Thoracic aorta (tissue), 2 donors: ENCODE measurements around the gene PCDHGB5. TPM values are rescaled to one million over a fixed set of nuclear protein-coding genes. Genes with fewer than 3 reads are reported as not detected.
"Not testable (repeated sequence)": the region's sequence is repeated elsewhere in the genome, so short reads cannot be mapped to it uniquely, and the experiment has no call there.

ENCODE experiments used
- ATAC-seq: fragments of 150-250 bp; one replicate; pipeline ENCODE4 v1.8.0; 2017; ENCODE audit warnings: low read depth; ENCODE audit not compliant: insufficient number of reproducible peaks, low FRiP score
- DNase-seq: peaks from one replicate; pipeline ENCODE4 v3.0.0-alpha.2; 2020; ENCODE audit warnings: low spot score
- H3K27ac ChIP-seq, 2 donors: fragments of 200-600 bp; sonication (generic); 1 replicate in 1 of 2; 2 replicates in 1 of 2; pipeline ENCODE4 v1.5.1; 2016; ENCODE audit warnings: mild to moderate bottlenecking in 2 of 2, moderate library complexity in 2 of 2
- H3K27me3 ChIP-seq: fragments of 200-600 bp; sonication (generic); replicated peaks from 2 replicates; pipeline ENCODE4 v1.6.0; 2016; ENCODE audit warnings: mild to moderate bottlenecking; ENCODE audit not compliant: insufficient read depth
- H3K36me3 ChIP-seq: fragments of 200-600 bp; sonication (generic); one replicate; pipeline ENCODE4 v1.5.1; 2016
- H3K4me1 ChIP-seq, 2 donors: fragments of 200-600 bp; sonication (generic); 1 replicate in 1 of 2; 2 replicates in 1 of 2; pipeline versions ENCODE4 v1.5.1 to v1.6.0; 2016; ENCODE audit warnings: low read depth in 2 of 2, mild to moderate bottlenecking in 1 of 2; ENCODE audit not compliant: control insufficient read depth in 1 of 2
- H3K4me3 ChIP-seq: fragments of 200-600 bp; sonication (generic); 2 replicates; pipeline ENCODE4 v1.5.1; 2016; ENCODE audit warnings: mild to moderate bottlenecking
- H3K9me3 ChIP-seq: fragments of 200-600 bp; sonication (generic); 2 replicates; pipeline ENCODE4 v1.5.1; 2016
- CTCF ChIP-seq: fragments of 200-600 bp; sonication (generic); IDR thresholded peaks from one replicate; pipeline ENCODE4 v1.5.1; 2019; ENCODE audit warnings: antibody characterized with exemption
- total RNA-seq, 2 donors: library from RNA; depleted of rRNA; stranded (reverse); fragments of >200 nt; gene quantifications; one replicate each; pipeline versions ENCODE4 v1.1.0 to v1.2.3, GENCODE V29; 2016

PCDHGB5 gene
- total RNA-seq, 2 donors from 2014 or later = 20.8 to 26.3 TPM

- H3K4me1 ChIP-seq = no peaks in the 10 kb centered on the region
- H3K27ac ChIP-seq = no peak overlapping the region
- H3K4me3 ChIP-seq = peak overlapping the region; percentile 8
- H3K9me3 ChIP-seq = peaks cover 93% of the 10 kb centered on the region
- ATAC-seq (no peak), DNase-seq (no peak)
- H3K36me3 ChIP-seq = no peaks in the 10 kb centered on the region
- TF ChIP-seq CTCF = no peak
- H3K27me3 ChIP-seq = no peaks in the 10 kb centered on the region
Measured at GRCh38 chr5:141384471-141385267, 13.1 kb upstream of the PCDHGB5 start.

- not testable (repeated sequence) for ATAC-seq
Measured at GRCh38 chr5:141387557-141388311, 10.0 kb upstream of the PCDHGB5 start, which contains the start of gene PCDHGB4. PCDHGB4 (plus strand) TSS chr5:141387698; CDS start chr5:141387885, 187 bp downstream.

GRCh38 chr5:141388661-141389060, 9.1 kb upstream of the PCDHGB5 start:
- no peak for TF ChIP-seq CTCF
- H3K9me3 ChIP-seq = peaks cover 95% of the 10 kb centered on the region
- H3K36me3 ChIP-seq = peaks cover 5% of the 10 kb centered on the region
- no peaks in the 10 kb centered on the region for H3K27me3 ChIP-seq
- H3K27ac ChIP-seq = no peak overlapping the region
- H3K4me1 ChIP-seq = no peaks in the 10 kb centered on the region
- no peak overlapping the region for H3K4me3 ChIP-seq
- ATAC-seq (no peak), DNase-seq (no peak)

More at GRCh38 chr5:141387557-141388311, 10.0 kb upstream of the PCDHGB5 start, which contains the start of gene PCDHGB4:
- not testable (repeated sequence) for H3K27ac ChIP-seq, H3K36me3 ChIP-seq, H3K27me3 ChIP-seq, H3K4me1 ChIP-seq, DNase-seq
- H3K4me3 ChIP-seq = peak within 1 kb of the TSS; percentile 37
- H3K9me3 ChIP-seq = peaks cover 95% of the 10 kb centered on the region

- peak overlapping the region; percentile 12 for H3K4me3 ChIP-seq
- H3K36me3 ChIP-seq = peaks cover 5% of the 10 kb centered on the region
- H3K9me3 ChIP-seq = peaks cover 95% of the 10 kb centered on the region
- TF ChIP-seq CTCF = no peak
- H3K27me3 ChIP-seq = no peaks in the 10 kb centered on the region
- no peak overlapping the region for H3K27ac ChIP-seq
- DNase-seq (no peak), ATAC-seq (no peak)
- no peaks in the 10 kb centered on the region for H3K4me1 ChIP-seq
Measured at GRCh38 chr5:141389153-141390042, 8.3 kb upstream of the PCDHGB5 start.

- Histone ChIP-seq H3K4me1 (no peaks in the 10 kb centered on the region), H3K27me3 (no peaks in the 10 kb centered on the region), H3K27ac (no peak within 1 kb of the TSS), H3K36me3 (peaks cover 5% of the 10 kb centered on the region), H3K9me3 (peaks cover 91% of the 10 kb centered on the region), H3K4me3 (peak within 1 kb of the TSS; percentile 32)
- DNase-seq = no peak
- TF ChIP-seq CTCF = no peak
- ATAC-seq = no peak
Measured at GRCh38 chr5:141392429-141393198, 5.1 kb upstream of the PCDHGB5 start, which contains the start of gene PCDHGA8. PCDHGA8 (plus strand) TSS chr5:141392633; CDS start chr5:141392814, 181 bp downstream.
